Endothelial cell of umbilical vein (primary cell): ENCODE data around the gene NLRP5. TPM values are rescaled to one million over a fixed set of nuclear protein-coding genes. Genes with fewer than 3 reads are reported as not detected.
A peak's percentile ranks its signal among the peaks of the same experiment; 100 is the strongest.

ENCODE experiments used
- BruUV-seq: library from RNA; stranded (reverse); fragments of 400-500 nt; replicated peaks from 2 replicates; lab custom pipeline; 2021; lab: Mats Ljungman, UMichigan
- CTCF ChIA-PET: fragments of 300-600, 350-600 bp; sonication (Branson Sonifier 250); formaldehyde crosslinking; loops from one replicate; lab custom pipeline; 2021; ENCODE audit warnings: antibody characterized with exemption, inconsistent platforms; lab: Charles Lee
- POLR2A ChIA-PET: fragments of 300-600, 350-600 bp; sonication (Branson Sonifier 250); formaldehyde crosslinking; loops from one replicate; lab custom pipeline; 2021; ENCODE audit warnings: antibody characterized with exemption, inconsistent platforms; lab: Charles Lee
- DNase-seq: peaks from one replicate; pipeline ENCODE4 v3.0.0-alpha.2; 2011; ENCODE audit warnings: low read depth, low spot score
- FAIRE-seq: peaks from 2 replicates; lab custom pipeline; 2011; peaks lifted over from hg19 to GRCh38; lab: Jason Lieb, UNC
- H2AFZ ChIP-seq: 2 replicates; pipeline ENCODE4 v1.6.0; 2012; ENCODE audit warnings: low read depth, low read length, control low read depth, inconsistent platforms
- H3K27ac ChIP-seq: 2 replicates; pipeline ENCODE4 v1.5.1; 2011; ENCODE audit warnings: low read depth, mild to moderate bottlenecking, control low read depth, low read length, moderate library complexity; ENCODE audit not compliant: insufficient read depth
- H3K27me3 ChIP-seq, 2 experiments: 2 replicates each; pipeline versions ENCODE4 v1.6.0 to v1.6.1; 2011; ENCODE audit warnings: low read length in 2 of 2, mixed read lengths in 1 of 2; ENCODE audit not compliant: control insufficient read depth in 2 of 2, insufficient read depth in 2 of 2
- H3K36me3 ChIP-seq, 2 experiments: 2 replicates in 1 of 2; 3 replicates in 1 of 2; pipeline ENCODE4 v1.5.1; 2011; ENCODE audit warnings: low read length in 2 of 2, mild to moderate bottlenecking in 1 of 2, moderate library complexity in 1 of 2; ENCODE audit not compliant: control insufficient read depth in 2 of 2, insufficient read depth in 2 of 2; ENCODE audit errors: extremely low read depth in 1 of 2
- H3K4me1 ChIP-seq: 3 replicates; pipeline ENCODE4 v1.5.1; 2011; ENCODE audit warnings: mild to moderate bottlenecking, low read length; ENCODE audit not compliant: control insufficient read depth, insufficient read depth; ENCODE audit errors: extremely low read depth
- H3K4me2 ChIP-seq: 2 replicates; pipeline ENCODE4 v1.6.1; 2011; ENCODE audit warnings: low read length, control low read depth, mixed read lengths; ENCODE audit not compliant: insufficient read depth
- H3K4me3 ChIP-seq, 3 experiments: fragments of 200-600 bp in 1 of 3; sonication (generic), shearing (Covaris generic) in 1 of 3; replicated peaks in 1 of 3; 2 replicates each; pipeline ENCODE4 v1.5.1; 2011 to 2016; ENCODE audit warnings: control low read depth in 3 of 3, low read length in 3 of 3, mild to moderate bottlenecking in 2 of 3, inconsistent platforms in 1 of 3, low read depth in 1 of 3, moderate library complexity in 1 of 3; ENCODE audit not compliant: insufficient read depth in 1 of 3
- H3K79me2 ChIP-seq: 2 replicates; pipeline ENCODE4 v1.6.0; 2012; ENCODE audit warnings: low read length, inconsistent platforms; ENCODE audit not compliant: control insufficient read depth, insufficient read depth
- H3K9ac ChIP-seq: replicated peaks from 2 replicates; pipeline ENCODE3; 2011; ENCODE audit warnings: low read length, control low read depth; ENCODE audit not compliant: insufficient read depth; ENCODE audit errors: extremely low read depth
- H3K9me1 ChIP-seq: replicated peaks from 3 replicates; pipeline ENCODE4 v1.6.0; 2011; ENCODE audit warnings: mild to moderate bottlenecking, low read length; ENCODE audit not compliant: control insufficient read depth, insufficient read depth; ENCODE audit errors: extremely low read depth
- H3K9me3 ChIP-seq: replicated peaks from 2 replicates; pipeline ENCODE4 v1.5.1; 2012; ENCODE audit warnings: low read length, inconsistent platforms; ENCODE audit not compliant: control insufficient read depth, insufficient read depth
- H4K20me1 ChIP-seq: replicated peaks from 2 replicates; pipeline ENCODE3; 2011; ENCODE audit warnings: mild to moderate bottlenecking, low read length; ENCODE audit not compliant: control insufficient read depth, insufficient read depth; ENCODE audit errors: extremely low read depth
- EZH2 ChIP-seq: IDR thresholded peaks from 2 replicates; pipeline ENCODE4 v1.6.1; 2012; ENCODE audit warnings: borderline replicate concordance, low read depth, mild to moderate bottlenecking, moderate library complexity, low read length, inconsistent platforms; ENCODE audit not compliant: severe bottlenecking
- FOS ChIP-seq: IDR thresholded peaks from 2 replicates; pipeline ENCODE4 v1.6.1; 2011; ENCODE audit warnings: mild to moderate bottlenecking, low read length, moderate library complexity, borderline replicate concordance; ENCODE audit not compliant: insufficient read depth
- GATA2 ChIP-seq: IDR thresholded peaks from 2 replicates; pipeline ENCODE4 v1.7.0; 2011; ENCODE audit warnings: low read depth, mild to moderate bottlenecking, moderate library complexity, mixed read lengths, low read length; ENCODE audit not compliant: insufficient read length, insufficient read depth
- JUN ChIP-seq: IDR thresholded peaks from 2 replicates; pipeline ENCODE4 v1.6.1; 2011; ENCODE audit warnings: borderline replicate concordance, low read depth; ENCODE audit not compliant: insufficient read length, insufficient read depth
- MYC ChIP-seq: IDR thresholded peaks from one replicate; pipeline ENCODE4 v1.6.1; 2011; ENCODE audit warnings: mild to moderate bottlenecking, low read depth, low read length
- POLR2A ChIP-seq: IDR thresholded peaks from 2 replicates; pipeline ENCODE4 v1.6.1; 2012; ENCODE audit warnings: low read depth, mild to moderate bottlenecking, control low read depth, low read length
- POLR2AphosphoS5 ChIP-seq: IDR thresholded peaks from 2 replicates; pipeline ENCODE4 v1.6.1; 2012; ENCODE audit warnings: low read depth, mild to moderate bottlenecking, control low read depth, low read length, moderate library complexity; ENCODE audit not compliant: insufficient read depth
- dilution Hi-C: fragments of 300-500 bp; cut with MboI; formaldehyde crosslinking; loops from one replicate; pipeline ENCODE4 v1.15.0; 2019; ENCODE audit warnings: low sequenced_read_pairs; ENCODE audit not compliant: extremely low pct_ligation_motif_present
- intact Hi-C: fragments of 100-400 bp; cut with micrococcal nuclease; formaldehyde crosslinking; loops from one replicate; pipeline ENCODE4 v1.10.0; 2022
- polyA plus RNA-seq, 4 experiments: library from polyadenylated mRNA; depleted of rRNA in 3 of 4; stranded (reverse) in 3 of 4; unstranded in 1 of 4; fragments of >200 nt; gene quantifications; 2 replicates each; pipeline versions ENCODE4 v1.2.1 to v1.2.3, GENCODE V29; 2011 to 2012; ENCODE audit warnings: missing spikeins in 1 of 4
- total RNA-seq: library from RNA; stranded (reverse); gene quantifications from 2 replicates; pipeline ENCODE4 v1.2.3, GENCODE V29; 2021
- TF ChIP-seq, protein P1 (sequence below), 2 donors: IDR thresholded peaks; 1 replicate in 1 of 2; 2 replicates in 1 of 2; pipeline ENCODE4 v1.5.1; 2011; ENCODE audit warnings: low read length in 2 of 2, mild to moderate bottlenecking in 2 of 2, moderate library complexity in 2 of 2, control low read depth in 1 of 2, inconsistent platforms in 1 of 2, low read depth in 1 of 2; ENCODE audit not compliant: insufficient read depth in 1 of 2; ENCODE audit errors: extremely low read depth in 1 of 2
- TF ChIP-seq, protein P2 (sequence below): IDR thresholded peaks from 2 replicates; pipeline ENCODE4 v1.6.1; 2011; ENCODE audit not compliant: insufficient read depth, insufficient read length

The NLRP5 gene
- total and polyA plus RNA-seq, 2 donors (not counting 3 experiments of a cell fraction or from before 2014, with no cell fraction given), result not detected

DNA sequence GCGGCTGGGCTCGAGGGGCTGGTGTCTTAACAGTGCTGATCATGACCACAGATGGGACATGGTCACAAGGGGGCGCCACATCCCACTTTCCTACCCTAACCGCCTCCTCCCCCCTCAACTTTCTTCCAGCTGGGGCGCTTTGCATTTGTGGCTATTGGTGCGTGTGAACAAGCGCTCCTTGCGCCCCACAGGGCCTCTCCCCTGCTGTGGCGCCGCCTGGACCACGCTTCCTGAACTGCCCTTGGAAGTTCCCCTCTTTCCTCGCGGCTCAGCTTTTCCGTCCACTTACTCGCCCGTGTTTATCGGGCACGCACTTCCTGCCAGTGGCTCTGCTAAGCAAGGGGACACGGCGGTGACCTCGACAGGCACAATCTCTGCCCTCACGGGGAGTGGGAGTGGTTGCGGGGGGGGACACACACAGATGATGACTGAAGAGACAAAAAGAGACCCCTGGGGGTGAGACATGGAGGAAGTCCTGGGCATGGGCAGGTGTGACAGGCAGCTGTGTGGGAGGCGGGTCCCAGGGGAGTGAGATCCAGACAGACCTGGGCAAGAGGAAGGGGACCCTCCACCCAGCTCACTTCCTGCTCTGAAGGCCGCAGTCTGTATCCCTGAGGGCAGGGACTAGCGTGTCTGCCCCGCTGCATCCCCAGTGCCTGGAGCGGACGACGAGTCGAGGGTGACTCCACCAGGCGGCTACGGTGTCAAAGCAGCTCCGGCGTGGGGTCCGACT, 94.3 kb downstream of the NLRP5 start:
- Histone ChIP-seq H3K9ac (peak overlapping the region; percentile 24), H3K27me3 (peaks cover 0 to 3% of the 10 kb centered on the region in 2 experiments), H4K20me1 (no peaks in the 10 kb centered on the region), H2AFZ (peak overlapping the region; percentile 78), H3K36me3 (peaks cover 0 to 3% of the 10 kb centered on the region in 2 experiments), H3K27ac (no peak overlapping the region), H3K79me2 (no peaks in the 10 kb centered on the region), H3K4me3 (peak overlapping the region; percentile 10 to 38 (median 32)), H3K4me1 (peaks cover 8% of the 10 kb centered on the region), H3K9me1 (no peaks in the 10 kb centered on the region), H3K9me3 (no peaks in the 10 kb centered on the region), H3K4me2 (peak overlapping the region; percentile 76)
- ChIA-PET POLR2A (interaction anchor here (1.5 kb wide), 1 partner anchor 40 kb away, joined by 5 read pairs; the partner anchor contains the start of gene ZNF787), CTCF (interaction anchor here (0.6 to 9.9 kb wide), 28 partner anchors 9 to 940 kb away, joined by 3 to 328 read pairs (median 4); partner anchors contain the start of genes GALP, ZNF444, ZNF583 and ZNF787)
- DNase-seq (peak; percentile 83), FAIRE-seq (peak; percentile 82)
- TF ChIP-seq, protein P1, sequence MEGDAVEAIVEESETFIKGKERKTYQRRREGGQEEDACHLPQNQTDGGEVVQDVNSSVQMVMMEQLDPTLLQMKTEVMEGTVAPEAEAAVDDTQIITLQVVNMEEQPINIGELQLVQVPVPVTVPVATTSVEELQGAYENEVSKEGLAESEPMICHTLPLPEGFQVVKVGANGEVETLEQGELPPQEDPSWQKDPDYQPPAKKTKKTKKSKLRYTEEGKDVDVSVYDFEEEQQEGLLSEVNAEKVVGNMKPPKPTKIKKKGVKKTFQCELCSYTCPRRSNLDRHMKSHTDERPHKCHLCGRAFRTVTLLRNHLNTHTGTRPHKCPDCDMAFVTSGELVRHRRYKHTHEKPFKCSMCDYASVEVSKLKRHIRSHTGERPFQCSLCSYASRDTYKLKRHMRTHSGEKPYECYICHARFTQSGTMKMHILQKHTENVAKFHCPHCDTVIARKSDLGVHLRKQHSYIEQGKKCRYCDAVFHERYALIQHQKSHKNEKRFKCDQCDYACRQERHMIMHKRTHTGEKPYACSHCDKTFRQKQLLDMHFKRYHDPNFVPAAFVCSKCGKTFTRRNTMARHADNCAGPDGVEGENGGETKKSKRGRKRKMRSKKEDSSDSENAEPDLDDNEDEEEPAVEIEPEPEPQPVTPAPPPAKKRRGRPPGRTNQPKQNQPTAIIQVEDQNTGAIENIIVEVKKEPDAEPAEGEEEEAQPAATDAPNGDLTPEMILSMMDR (IDR thresholded peaks at IDR 0.05; ENCODE audit: extremely low read depth in 1 of 2, insufficient read depth in 1 of 2, low read depth in 1 of 2, low read length in 2 of 2), result peak; percentile 58 to 81
- no peak for TF ChIP-seq POLR2A
- no TSS peak for BruUV-seq
- intact Hi-C loops, result loop anchor here (1.0 to 2.0 kb wide), 5 partner anchors 40 to 269 kb away; partner anchors contain the start of gene ZNF787
- dilution Hi-C loops, result no loop called here

DNA sequence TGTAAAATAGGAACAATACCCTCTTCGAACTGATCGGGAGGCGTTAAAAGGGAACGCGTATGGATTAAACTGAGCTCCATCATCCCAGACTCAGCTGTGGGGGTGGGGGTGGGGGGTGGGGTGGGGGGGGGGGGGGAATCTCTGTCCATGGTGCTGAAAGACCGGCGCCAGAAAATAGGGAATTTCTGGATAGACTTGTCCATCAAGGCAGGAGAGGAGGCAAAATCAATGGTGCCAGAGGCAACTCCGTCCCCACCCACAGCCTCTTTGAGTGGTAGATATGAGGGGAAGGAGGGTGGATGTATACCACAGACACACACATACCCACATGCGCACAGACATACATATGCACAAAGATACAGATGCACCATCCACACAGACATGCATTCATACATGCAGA, 97.1 kb downstream of the NLRP5 start:
- ChIA-PET POLR2A (interaction anchor here (0.5 kb wide), 1 partner anchor 84 kb away, joined by 3 read pairs; no protein-coding TSS in a partner anchor), CTCF (no interaction called here)
- Histone ChIP-seq H3K79me2 (no peaks in the 10 kb centered on the region), H3K4me1 (peaks cover 8% of the 10 kb centered on the region), H3K27me3 (peaks cover 0 to 3% of the 10 kb centered on the region in 2 experiments), H4K20me1 (no peaks in the 10 kb centered on the region), H3K9ac (no peak overlapping the region), H3K27ac (no peak overlapping the region), H3K4me3 (no peak overlapping the region), H3K4me2 (no peak overlapping the region), H3K9me3 (no peaks in the 10 kb centered on the region), H3K9me1 (no peaks in the 10 kb centered on the region), H2AFZ (no peak overlapping the region), H3K36me3 (peaks cover 0 to 3% of the 10 kb centered on the region in 2 experiments)
- DNase-seq, result no peak
- peak; percentile 49 for FAIRE-seq
- BruUV-seq, result no TSS peak
- intact Hi-C loops (no loop called here), dilution Hi-C loops (no loop called here)
- TF ChIP-seq GATA2, result no peak
- no peak for TF ChIP-seq POLR2AphosphoS5
- TF ChIP-seq POLR2A, result no peak
- TF ChIP-seq MYC, result no peak
- TF ChIP-seq FOS, result no peak
- TF ChIP-seq JUN, result no peak
- TF ChIP-seq, protein P2, sequence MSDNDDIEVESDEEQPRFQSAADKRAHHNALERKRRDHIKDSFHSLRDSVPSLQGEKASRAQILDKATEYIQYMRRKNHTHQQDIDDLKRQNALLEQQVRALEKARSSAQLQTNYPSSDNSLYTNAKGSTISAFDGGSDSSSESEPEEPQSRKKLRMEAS, result no peak
- TF ChIP-seq EZH2, result no peak
- TF ChIP-seq, protein P1 (IDR thresholded peaks at IDR 0.05; ENCODE audit: extremely low read depth in 1 of 2, insufficient read depth in 1 of 2, low read depth in 1 of 2, low read length in 2 of 2), result no peak
